OCI-LY3 (cell line): Measurements from ENCODE around the gene SENP1.

ENCODE experiments used
- H2AFZ ChIP-seq: fragments of 200-600, 300-600 bp; shearing (Covaris generic); 2 replicates; pipeline ENCODE4 v1.6.0; 2014; ENCODE audit warnings: antibody characterized with exemption, low read depth, low read length
- H3K27ac ChIP-seq: fragments of 200-600, 300-600 bp; sonication (generic); 2 replicates; pipeline ENCODE4 v1.5.1; 2014; ENCODE audit warnings: mild to moderate bottlenecking, low read length, moderate library complexity, mixed read lengths
- H3K27me3 ChIP-seq: fragments of 200-600, 300-600 bp; sonication (generic); 2 replicates; pipeline ENCODE4 v1.6.1; 2014; ENCODE audit warnings: low read depth, low read length, mixed read lengths
- H3K36me3 ChIP-seq: fragments of 200-600, 300-600 bp; sonication (generic); replicated peaks from 2 replicates; pipeline ENCODE3; 2014; ENCODE audit warnings: low read depth, low read length, mixed read lengths
- H3K4me1 ChIP-seq: fragments of 300-600, 200-600 bp; sonication (generic); 2 replicates; pipeline ENCODE4 v1.6.1; 2014; ENCODE audit warnings: low read length, mixed read lengths
- H3K4me2 ChIP-seq: fragments of 200-600, 300-600 bp; sonication (generic); 2 replicates; pipeline ENCODE4 v1.6.1; 2014; ENCODE audit warnings: low read length, mixed read lengths
- H3K4me3 ChIP-seq: fragments of 300-600, 200-600 bp; sonication (generic); 2 replicates; pipeline ENCODE4 v1.5.1; 2014; ENCODE audit warnings: antibody characterized with exemption, mild to moderate bottlenecking, low read length, moderate library complexity
- H3K79me2 ChIP-seq: fragments of 300-600, 200-600 bp; shearing (Covaris generic); 2 replicates; pipeline ENCODE4 v1.6.1; 2014; ENCODE audit warnings: mild to moderate bottlenecking, low read length, mixed read lengths
- H3K9ac ChIP-seq: fragments of 300-600, 200-600 bp; shearing (Covaris generic); 2 replicates; pipeline ENCODE4 v1.6.0; 2014; ENCODE audit warnings: mild to moderate bottlenecking, low read length, moderate library complexity
- H3K9me3 ChIP-seq: fragments of 200-600, 300-600 bp; shearing (Covaris generic); 2 replicates; pipeline ENCODE4 v1.6.1; 2014; ENCODE audit warnings: low read length, mixed read lengths; ENCODE audit not compliant: insufficient read depth
- H4K20me1 ChIP-seq: fragments of 200-600, 300-600 bp; sonication (generic); 2 replicates; pipeline ENCODE4 v1.6.1; 2016; ENCODE audit warnings: low read length, mixed read lengths; ENCODE audit not compliant: insufficient read depth
- CTCF ChIP-seq: fragments of 200-600, 300-600 bp; sonication (generic); IDR thresholded peaks from 2 replicates; pipeline ENCODE4 v1.5.1; 2014; ENCODE audit warnings: antibody characterized with exemption, low read length, low read depth
- EZH2phosphoT487 ChIP-seq: fragments of 200-600 bp; shearing (Covaris generic); IDR thresholded peaks from 2 replicates; pipeline ENCODE4 v1.6.1; 2018; ENCODE audit warnings: antibody characterized with exemption, mixed run types, low read depth

The SENP1 gene

GRCh38 chr12:48041591-48042423 lies 64.1 kb downstream of the SENP1 start:
- Histone ChIP-seq H2AFZ (no peak overlapping the region), H4K20me1 (no peaks in the 10 kb centered on the region), H3K27me3 (no peaks in the 10 kb centered on the region), H3K4me3 (no peak overlapping the region), H3K4me2 (no peak overlapping the region), H3K9me3 (no peaks in the 10 kb centered on the region), H3K79me2 (no peaks in the 10 kb centered on the region), H3K36me3 (peaks cover 26% of the 10 kb centered on the region), H3K4me1 (0 out of 2 replicates have a peak, but pooled peaks cover 5% of the 10 kb centered on the region), H3K9ac (no peak overlapping the region), H3K27ac (no peak overlapping the region)
- TF ChIP-seq CTCF, result no peak

- Histone ChIP-seq H3K36me3 (peaks cover 15% of the 10 kb centered on the region), H4K20me1 (no peaks in the 10 kb centered on the region), H3K4me2 (no peak overlapping the region), H3K9me3 (no peaks in the 10 kb centered on the region), H3K9ac (no peak overlapping the region), H3K79me2 (no peaks in the 10 kb centered on the region), H2AFZ (no peak overlapping the region), H3K27ac (no peak overlapping the region), H3K27me3 (no peaks in the 10 kb centered on the region), H3K4me1 (0 out of 2 replicates have a peak, but pooled peaks cover 5% of the 10 kb centered on the region), H3K4me3 (no peak overlapping the region)
- TF ChIP-seq CTCF, result no peak
- TF ChIP-seq EZH2phosphoT487, result no peak
Observed at GRCh38 chr12:48040354-48040753, 65.5 kb downstream of the SENP1 start.

GRCh38 chr12:48039151-48039550 lies 66.7 kb downstream of the SENP1 start:
- H3K79me2 ChIP-seq, result no peaks in the 10 kb centered on the region
- H2AFZ ChIP-seq, result no peak overlapping the region
- no peaks in the 10 kb centered on the region for H3K27me3 ChIP-seq
- no peak overlapping the region for H3K9ac ChIP-seq
- 0 out of 2 replicates have a peak, but pooled peaks cover 5% of the 10 kb centered on the region for H3K4me1 ChIP-seq
- peaks cover 9% of the 10 kb centered on the region for H3K36me3 ChIP-seq
- TF ChIP-seq EZH2phosphoT487 (no peak), CTCF (no peak)
- no peak overlapping the region for H3K4me2 ChIP-seq
- no peaks in the 10 kb centered on the region for H4K20me1 ChIP-seq
- H3K4me3 ChIP-seq, result no peak overlapping the region
- H3K27ac ChIP-seq, result no peak overlapping the region
- no peaks in the 10 kb centered on the region for H3K9me3 ChIP-seq

GRCh38 chr12:48038085-48038484 lies 67.8 kb downstream of the SENP1 start:
- H3K27me3 ChIP-seq, result no peaks in the 10 kb centered on the region

More at GRCh38 chr12:48038085-48038484, 67.8 kb downstream of the SENP1 start:
- no peak for TF ChIP-seq CTCF
- no peak for TF ChIP-seq EZH2phosphoT487
- H3K9me3 ChIP-seq, result no peaks in the 10 kb centered on the region
- no peaks in the 10 kb centered on the region for H3K79me2 ChIP-seq
- peaks cover 3% of the 10 kb centered on the region for H3K36me3 ChIP-seq
- no peaks in the 10 kb centered on the region for H4K20me1 ChIP-seq
- no peak overlapping the region for H3K27ac ChIP-seq
- no peak overlapping the region for H2AFZ ChIP-seq
- no peak overlapping the region for H3K4me3 ChIP-seq
- 0 out of 2 replicates have a peak, but pooled peaks cover 5% of the 10 kb centered on the region for H3K4me1 ChIP-seq
- H3K9ac ChIP-seq, result no peak overlapping the region
- H3K4me2 ChIP-seq, result no peak overlapping the region
